Right ventricle myocardium inferior (tissue), 1 donor: ENCODE data around the gene MAST4. TPM values are rescaled to one million over a fixed set of nuclear protein-coding genes. Genes with fewer than 3 reads are reported as not detected.

Source experiments
- ATAC-seq: fragments of 200-7000 bp; cut with Tn5 transposase; one replicate; pipeline ENCODE4 v1.9.1; 2020; ENCODE audit warnings: mild to moderate bottlenecking, moderate library complexity
- DNase-seq: peaks from one replicate; pipeline ENCODE4 v3.0.0; 2021; ENCODE audit errors: missing footprints
- intact Hi-C: fragments of 100-400 bp; cut with DNase I; formaldehyde crosslinking; loops from one replicate; pipeline ENCODE4 v1.11.0; 2022
- long read RNA-seq: library from polyadenylated mRNA; unstranded; transcript quantifications from one replicate; pipeline ENCODE4 v2.0.0, GENCODE V29; 2021
- total RNA-seq: library from RNA; stranded (reverse); fragmentation: NEBNext Ultra II Directional; extraction: Animal tissue kit (Norgen Biotek cat#: 25700); gene quantifications from one replicate; pipeline ENCODE4 v1.2.1, GENCODE V29; 2021
- donor health status: DM: no; HTN: yes; CAD: no; lungs with severe emphysema.

MAST4 gene
- 39.6 TPM for total RNA-seq
- long read RNA-seq, partial matches to known transcripts: 16 of 20 reads
- long read RNA-seq, other reads (novel, unspliced or antisense): 1 of 20 reads

DNA sequence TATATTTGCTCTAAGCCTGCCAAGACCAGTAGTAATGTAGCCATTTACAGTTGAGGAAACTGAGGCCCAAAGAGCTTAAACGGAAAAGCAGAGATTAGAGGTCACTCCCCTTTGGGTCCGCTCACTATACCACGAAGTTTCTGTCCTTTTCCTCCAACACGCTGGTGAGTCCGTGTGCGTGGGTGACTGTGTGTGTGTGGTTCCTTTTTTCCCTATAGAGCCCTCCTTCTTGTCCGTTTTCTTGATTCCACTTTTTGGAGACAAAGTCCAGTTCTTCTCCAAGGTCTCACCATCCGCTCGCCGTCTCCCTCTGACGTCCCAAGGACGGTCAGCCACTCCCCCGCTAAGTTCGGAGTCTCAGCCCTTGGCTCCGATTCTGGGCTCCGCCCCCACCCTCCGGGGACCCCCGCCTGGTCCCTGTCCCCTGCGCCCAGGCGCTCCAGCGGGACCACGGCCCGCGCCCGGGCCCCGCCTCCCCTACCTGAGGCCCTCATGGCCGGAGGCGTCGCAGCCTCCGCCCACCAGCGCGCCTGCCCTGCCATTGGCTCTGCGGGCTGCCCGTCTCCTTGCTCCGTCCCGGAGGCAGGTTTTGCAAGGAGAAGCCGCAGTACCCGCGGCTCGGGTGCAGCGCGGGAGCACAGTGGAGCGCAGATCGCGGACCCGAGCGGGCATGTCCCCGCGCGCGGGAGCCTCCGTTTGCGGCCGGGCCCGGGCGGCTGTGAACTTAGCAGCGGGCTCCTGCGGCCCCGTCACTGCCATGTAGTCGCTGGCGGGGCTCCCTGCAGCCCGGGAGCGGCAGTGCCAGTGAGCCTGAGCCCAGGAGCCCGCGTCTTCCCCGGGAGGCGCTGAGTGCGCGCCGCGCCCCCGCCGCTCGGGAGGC lies at the start of gene MAST4:
Gene MAST4, plus strand, starts transcription at position 638 of the 880 bp plus-strand sequence. CDS start 263 bp downstream, outside the sequence.
- DNase-seq (peak; percentile 92), ATAC-seq (peak; percentile 96)
- intact Hi-C loops: loop anchor here (2.0 to 5.0 kb wide), 3 partner anchors 146 to 289 kb away; no protein-coding TSS in a partner anchor

- no peak for ATAC-seq
- intact Hi-C loops: no loop called here
- DNase-seq: no peak
Observed at GRCh38 chr5:66546541-66546940, 49.7 kb upstream of the MAST4 start.

- ATAC-seq: no peak
- no peak for DNase-seq
- intact Hi-C loops: no loop called here
Observed at GRCh38 chr5:66551338-66551737, 44.9 kb upstream of the MAST4 start.

DNA sequence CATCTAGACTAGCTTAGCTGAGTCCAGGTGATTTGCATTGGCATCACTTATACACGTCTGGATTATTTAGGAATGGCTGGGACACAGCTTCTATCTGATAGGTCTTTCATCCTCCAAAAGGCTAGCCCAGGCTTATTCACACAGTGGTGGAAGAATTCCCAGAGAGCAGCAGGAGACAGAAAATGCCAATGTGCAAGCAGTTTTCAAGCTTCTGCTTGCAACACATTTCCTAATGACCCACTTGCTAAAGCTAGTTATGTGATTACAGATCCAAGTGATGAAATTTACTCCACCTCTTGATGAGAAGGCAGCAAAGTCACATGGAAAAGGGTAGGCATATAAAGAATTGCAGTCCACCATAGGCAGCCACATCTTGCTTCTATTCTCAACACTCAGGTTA lies 44.2 kb upstream of the MAST4 start:
- intact Hi-C loops: no loop called here
- DNase-seq: no peak
- ATAC-seq: no peak

DNA sequence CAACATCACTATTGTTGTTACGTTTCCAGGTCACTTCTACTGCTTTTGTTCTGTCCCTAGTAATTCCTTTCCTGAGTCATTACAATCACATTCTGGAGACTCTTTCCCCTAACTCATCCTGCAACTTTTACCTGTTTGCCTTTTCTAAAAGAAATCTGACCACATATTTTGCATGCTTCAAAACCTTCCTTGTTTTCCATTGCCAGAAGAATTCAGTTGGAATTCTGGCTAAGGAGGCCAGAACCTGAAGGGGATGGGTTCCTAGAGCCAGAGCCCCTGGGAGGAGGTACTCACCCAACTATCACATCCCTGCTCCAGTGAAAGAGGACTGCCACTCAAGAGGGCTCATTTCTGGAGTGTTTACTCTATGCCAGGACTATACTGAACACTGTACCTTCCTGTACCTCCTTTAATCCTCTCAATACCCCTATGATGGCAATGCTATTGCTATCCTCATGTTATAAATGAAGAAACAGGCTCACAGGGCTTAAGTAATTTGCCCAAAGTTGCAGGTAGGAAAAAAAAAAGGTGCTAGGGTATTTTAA lies 42.8 kb upstream of the MAST4 start:
- ATAC-seq: no peak
- intact Hi-C loops: no loop called here
- DNase-seq: no peak

DNA sequence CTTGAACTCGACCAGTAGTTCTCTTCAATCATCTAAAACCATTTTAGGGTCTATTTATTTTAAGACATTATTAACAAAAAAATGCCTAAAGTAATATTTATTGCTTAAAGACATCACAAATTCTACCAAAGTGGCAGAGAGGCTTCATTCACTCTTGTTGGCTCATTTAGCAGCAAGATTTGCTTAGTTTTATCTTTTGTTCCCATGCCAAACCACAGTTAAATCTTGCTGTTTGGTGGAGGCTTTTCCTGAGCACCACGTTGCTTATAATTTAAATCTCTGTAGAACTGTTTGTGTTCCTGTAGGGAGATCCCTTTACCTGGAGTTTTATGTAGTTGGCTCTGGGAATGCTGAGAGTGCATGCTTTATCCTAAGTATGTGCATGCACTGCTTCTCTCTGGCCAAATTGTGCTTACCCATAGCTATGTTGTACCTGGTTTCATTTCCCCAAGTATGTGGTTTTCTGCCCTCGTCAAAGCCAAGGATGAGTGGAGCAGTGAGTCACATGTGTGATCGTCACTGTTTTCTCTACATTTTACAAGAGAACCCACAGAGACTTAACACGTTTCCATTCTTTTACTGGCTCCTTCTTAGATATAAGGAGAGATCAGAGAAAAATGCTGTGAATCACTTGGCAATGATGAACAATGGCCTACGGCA lies 42.1 kb upstream of the MAST4 start:
- intact Hi-C loops: no loop called here
- DNase-seq (no peak), ATAC-seq (no peak)

GRCh38 chr5:66554884-66555283 lies 41.3 kb upstream of the MAST4 start:
- intact Hi-C loops: no loop called here
- ATAC-seq: no peak
- no peak for DNase-seq

DNA sequence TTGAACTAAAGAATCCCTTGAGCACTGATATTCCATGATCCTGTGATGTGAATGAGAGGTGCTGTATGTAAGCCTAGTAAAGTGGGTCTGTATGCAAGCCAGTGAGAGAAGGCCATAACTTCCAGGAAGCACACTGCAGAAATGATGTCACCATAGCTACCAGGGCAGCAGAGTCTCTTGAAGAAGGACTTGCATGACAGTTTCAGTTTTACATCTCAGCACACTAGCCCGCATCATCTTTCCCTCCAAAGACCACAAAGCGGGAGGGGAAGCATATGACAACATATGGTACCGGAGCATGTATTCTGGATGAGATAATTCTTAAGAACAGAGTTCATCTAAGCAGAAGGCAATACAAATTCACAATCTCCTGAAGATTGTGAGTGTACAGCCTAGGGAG lies 37.6 kb upstream of the MAST4 start:
- ATAC-seq: no peak

DNA sequence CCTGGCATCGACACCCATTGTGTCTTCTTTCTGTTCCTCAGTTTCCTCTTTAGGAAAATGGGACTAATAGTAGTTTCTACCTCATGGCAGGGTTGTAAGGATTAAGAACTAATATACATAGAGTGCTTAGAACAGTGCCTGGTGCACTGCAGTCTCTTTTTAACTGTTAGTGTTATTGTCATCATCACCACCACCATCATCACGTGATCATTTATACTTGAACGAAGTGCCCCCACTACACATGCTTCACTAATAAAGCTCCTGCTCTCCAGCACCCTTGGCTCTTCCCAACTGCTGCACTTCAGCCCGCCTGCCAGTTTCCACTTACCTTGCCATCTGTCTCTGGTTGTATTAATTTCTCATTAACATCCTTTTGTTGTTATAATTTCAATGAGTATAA lies 35.8 kb upstream of the MAST4 start:
- intact Hi-C loops: no loop called here
- DNase-seq (no peak), ATAC-seq (no peak)

More for the DNA sequence above, 37.6 kb upstream of the MAST4 start:
- no peak for DNase-seq
- intact Hi-C loops: no loop called here

GRCh38 chr5:66561256-66561990 lies 34.8 kb upstream of the MAST4 start:
- DNase-seq (no peak), ATAC-seq (no peak)

GRCh38 chr5:66565878-66566277 lies 30.3 kb upstream of the MAST4 start:
- ATAC-seq: no peak
- no peak for DNase-seq
- intact Hi-C loops: no loop called here

More at GRCh38 chr5:66561256-66561990, 34.8 kb upstream of the MAST4 start:
- intact Hi-C loops: no loop called here

DNA sequence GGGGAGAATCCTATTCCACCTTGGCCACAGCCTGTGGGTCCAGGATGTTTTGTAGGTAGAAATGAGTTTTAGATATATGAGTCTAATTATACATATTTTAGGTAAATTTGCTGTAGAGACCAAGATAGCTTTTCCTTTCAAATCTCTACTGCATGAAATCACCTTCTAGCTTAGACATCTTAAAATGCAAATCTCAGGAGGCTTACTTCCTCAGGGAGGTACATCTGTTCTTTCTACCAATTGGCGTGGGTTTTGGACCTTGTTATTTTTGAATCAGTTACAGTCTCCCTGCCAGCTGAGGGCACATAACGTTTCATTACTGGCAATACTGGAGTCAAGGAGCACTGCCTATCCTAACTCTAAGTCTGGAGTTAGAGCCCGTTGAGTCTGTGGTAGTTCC lies 28.7 kb upstream of the MAST4 start:
- ATAC-seq (no peak), DNase-seq (no peak)
- intact Hi-C loops: no loop called here

DNA sequence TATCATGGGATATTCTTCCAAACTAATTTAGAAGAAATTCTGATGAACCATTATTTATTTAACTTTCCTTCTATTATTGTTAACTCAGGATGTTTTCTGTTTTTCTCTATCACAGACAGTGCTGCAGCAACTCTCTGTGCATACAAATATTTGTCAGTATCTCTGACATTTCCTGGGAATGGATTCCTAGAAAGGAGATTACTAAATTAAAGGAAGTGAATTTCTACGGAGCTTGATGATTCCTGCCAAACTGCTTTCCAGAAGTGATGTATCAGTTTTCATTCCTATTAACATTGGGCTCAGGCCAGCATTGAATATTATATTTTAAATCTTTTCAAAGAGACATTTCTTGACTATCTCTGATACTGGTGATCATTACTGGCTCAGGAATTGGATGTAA lies 26.0 kb upstream of the MAST4 start:
- ATAC-seq (no peak), DNase-seq (no peak)
- intact Hi-C loops: no loop called here

DNA sequence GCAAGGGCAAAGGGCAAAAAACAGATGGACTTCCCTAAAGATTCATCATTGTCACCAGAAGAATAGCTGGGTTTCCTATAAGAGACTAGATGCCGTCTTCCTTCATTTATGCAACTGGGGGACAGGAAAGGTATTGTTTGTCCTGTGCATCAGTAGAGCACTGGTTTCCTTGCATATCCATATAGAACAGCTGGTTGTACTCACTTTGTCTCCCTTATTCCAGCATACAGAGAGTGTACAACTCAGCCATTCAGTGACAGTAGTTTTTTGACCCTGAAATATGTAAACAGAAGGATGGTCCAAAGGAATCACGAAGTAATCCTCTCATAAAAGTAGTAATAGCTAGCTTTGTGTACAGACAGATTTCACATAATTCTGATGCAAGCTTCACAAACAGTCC lies 22.5 kb upstream of the MAST4 start:
- intact Hi-C loops: no loop called here
- no peak for DNase-seq
- ATAC-seq: no peak

DNA sequence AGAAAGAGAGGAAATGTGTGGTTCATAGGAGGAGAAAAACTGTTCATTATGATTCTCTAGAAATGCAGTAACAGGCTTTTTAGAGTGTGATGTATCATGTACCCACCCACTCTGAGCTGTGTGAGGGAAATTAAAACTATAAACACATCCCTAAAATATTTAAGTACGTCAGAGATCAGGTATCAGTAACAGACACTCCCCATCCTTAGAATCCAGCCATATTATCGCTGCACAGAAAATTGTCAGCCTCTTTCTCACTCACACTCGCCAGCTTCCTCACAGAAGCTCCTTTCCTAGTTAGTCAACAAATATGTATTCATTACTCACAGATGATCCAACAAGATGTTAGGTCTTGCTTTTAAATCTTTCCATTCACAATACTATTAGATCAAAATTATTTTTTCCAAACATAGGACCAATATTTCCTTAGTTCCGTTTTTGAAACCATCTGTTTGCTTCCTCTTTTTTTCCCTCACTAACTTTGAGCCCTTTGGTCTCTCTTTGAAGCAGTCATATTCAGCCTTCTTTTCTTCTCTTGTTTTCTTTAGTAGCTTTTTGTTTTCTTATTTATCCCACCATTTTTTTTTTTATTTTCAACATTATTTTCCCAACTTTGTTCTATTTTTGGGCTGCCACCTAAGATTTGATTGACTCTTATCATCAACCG lies 13.6 kb upstream of the MAST4 start:
- intact Hi-C loops: no loop called here
- no peak for DNase-seq
- ATAC-seq: peak; percentile 41

DNA sequence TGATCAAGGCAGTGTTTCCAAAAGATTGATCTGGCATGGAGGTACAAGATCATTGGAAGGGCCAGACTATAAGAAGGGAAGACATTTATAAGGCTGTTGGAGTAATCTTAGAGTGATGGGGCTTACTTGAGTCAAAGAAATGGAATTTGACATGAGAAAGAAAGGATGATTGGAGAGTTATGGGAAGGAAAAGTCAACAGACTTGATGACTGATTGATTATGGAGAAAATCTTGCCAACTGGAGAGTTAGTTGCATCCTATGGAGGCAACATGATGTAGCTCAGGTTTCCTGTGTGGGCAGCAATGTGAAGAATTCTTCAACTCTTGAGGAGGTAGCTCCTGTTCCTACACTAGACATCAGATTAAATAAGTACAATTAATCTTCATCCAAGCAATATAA lies 10.9 kb upstream of the MAST4 start:
- ATAC-seq (no peak), DNase-seq (no peak)
- intact Hi-C loops: no loop called here

- ATAC-seq (no peak), DNase-seq (no peak)
- intact Hi-C loops: no loop called here
Observed at GRCh38 chr5:66587771-66588170, 8.4 kb upstream of the MAST4 start.

- ATAC-seq (peak; percentile 20), DNase-seq (no peak)
- intact Hi-C loops: loop anchor here (2.0 to 5.0 kb wide), 3 partner anchors 146 to 290 kb away; no protein-coding TSS in a partner anchor
Observed at GRCh38 chr5:66596636-66597182, 516 bp downstream of the MAST4 start.
